Fibroblast of lung (primary cell): ENCODE results near the gene CCNJL.

Experiments
- CTCF ChIP-seq, 2 donors: IDR thresholded peaks in 1 of 2; conservative IDR thresholded peaks in 1 of 2; 1 replicate in 1 of 2; 2 replicates in 1 of 2; pipeline ENCODE4 v1.5.1; 2011 to 2012; ENCODE audit warnings: low read length in 2 of 2, control low read depth in 1 of 2, inconsistent platforms in 1 of 2, low read depth in 1 of 2, mild to moderate bottlenecking in 1 of 2
- EZH2 ChIP-seq: IDR thresholded peaks from 2 replicates; pipeline ENCODE4 v1.5.1; 2012; ENCODE audit warnings: low read length, control low read depth, mild to moderate bottlenecking; ENCODE audit errors: missing control alignments

GRCh38 chr5:160298189-160298588 is 14.2 kb downstream of the CCNJL start:
- TF ChIP-seq CTCF (conservative IDR thresholded peaks at IDR 0.05 in 1 of 2, IDR thresholded peaks at IDR 0.05 in 1 of 2; ENCODE audit: low read depth in 1 of 2, low read length in 2 of 2) = no peak
- no peak for TF ChIP-seq EZH2
